HepG2 (cell line): ENCODE data around the gene CDCA5. TPM values are rescaled to one million over a fixed set of nuclear protein-coding genes. Genes with fewer than 3 reads are reported as not detected.

Source experiments
- ATM ChIP-seq: fragments of 450-650 bp; IDR thresholded peaks from 2 replicates; pipeline ENCODE4 v1.7.1; 2017; ENCODE audit warnings: mild to moderate bottlenecking, borderline replicate concordance
- BCL6 ChIP-seq: IDR thresholded peaks from 2 replicates; pipeline ENCODE4 v1.6.1; 2016; ENCODE audit warnings: missing genetic modification reagents, missing compliant biosample characterization
- CREM ChIP-seq, 2 experiments: sonication (generic) in 1 of 2; formaldehyde crosslinking in 1 of 2; IDR thresholded peaks; 2 replicates each; pipeline versions ENCODE4 v1.4.0 to v1.6.1; 2016 to 2020; ENCODE audit warnings: antibody characterized with exemption in 1 of 2, mild to moderate bottlenecking in 1 of 2, missing genetic modification reagents in 1 of 2
- CTCF ChIP-seq: sonication (generic); formaldehyde crosslinking; IDR thresholded peaks from 2 replicates; pipeline ENCODE4 v1.5.0; 2020; ENCODE audit warnings: mild to moderate bottlenecking, missing genetic modification reagents, moderate library complexity
- ETV5 ChIP-seq: IDR thresholded peaks from 2 replicates; pipeline ENCODE4 v1.6.1; 2018; ENCODE audit warnings: missing biosample characterization, missing genetic modification reagents, inconsistent platforms, borderline replicate concordance
- FOSL2 ChIP-seq: sonication (generic); formaldehyde crosslinking; IDR thresholded peaks from 2 replicates; pipeline ENCODE4 v1.4.0; 2020; ENCODE audit warnings: missing genetic modification reagents
- GPBP1L1 ChIP-seq: sonication (generic); formaldehyde crosslinking; IDR thresholded peaks from 2 replicates; pipeline ENCODE4 v1.5.0; 2020; ENCODE audit warnings: mild to moderate bottlenecking, missing genetic modification reagents
- HDAC2 ChIP-seq: sonication (generic); formaldehyde crosslinking; IDR thresholded peaks from 2 replicates; pipeline ENCODE4 v1.4.0; 2020; ENCODE audit warnings: missing genetic modification reagents
- HNRNPUL1 ChIP-seq: fragments of 200-400 bp; formaldehyde crosslinking; IDR thresholded peaks from 2 replicates; pipeline ENCODE4 v1.6.1; 2017; ENCODE audit warnings: low read depth, mild to moderate bottlenecking, low read length, moderate library complexity
- LCORL ChIP-seq, 2 experiments: fragments of 450-650 bp in 1 of 2; sonication (generic) in 1 of 2; formaldehyde crosslinking in 1 of 2; IDR thresholded peaks; 2 replicates each; pipeline versions ENCODE4 v1.5.0 to v1.6.1; 2017 to 2020; ENCODE audit warnings: antibody characterized with exemption in 1 of 2, missing genetic modification reagents in 1 of 2
- NFKB2 ChIP-seq: sonication (generic); formaldehyde crosslinking; IDR thresholded peaks from 2 replicates; pipeline ENCODE4 v1.4.0; 2020; ENCODE audit warnings: missing genetic modification reagents, borderline replicate concordance
- RAD21 ChIP-seq: fragments of 450-650 bp; formaldehyde crosslinking; IDR thresholded peaks from 2 replicates; pipeline ENCODE4 v1.5.0; 2020; ENCODE audit warnings: mild to moderate bottlenecking
- SNRNP70 ChIP-seq: fragments of 200-400 bp; formaldehyde crosslinking; IDR thresholded peaks from 2 replicates; pipeline ENCODE4 v1.6.1; 2017; ENCODE audit warnings: mild to moderate bottlenecking, low read depth, low read length, moderate library complexity
- TCF7 ChIP-seq: sonication (generic); IDR thresholded peaks from 2 replicates; pipeline ENCODE4 v1.6.1; 2016; ENCODE audit warnings: antibody characterized with exemption, low read depth
- ZBTB1 ChIP-seq: sonication (generic); formaldehyde crosslinking; IDR thresholded peaks from 2 replicates; pipeline ENCODE4 v1.4.0; 2020; ENCODE audit warnings: missing genetic modification reagents, borderline replicate concordance
- ZBTB38 ChIP-seq: sonication (generic); formaldehyde crosslinking; IDR thresholded peaks from 2 replicates; pipeline ENCODE4 v1.5.1; 2020; ENCODE audit warnings: mild to moderate bottlenecking, missing genetic modification reagents
- ZBTB39 ChIP-seq: sonication (generic); formaldehyde crosslinking; IDR thresholded peaks from 2 replicates; pipeline ENCODE4 v1.5.0; 2020; ENCODE audit warnings: missing genetic modification reagents
- ZNF232 ChIP-seq: sonication (generic); formaldehyde crosslinking; IDR thresholded peaks from 2 replicates; pipeline ENCODE4 v1.4.0; 2020; ENCODE audit warnings: missing genetic modification reagents, borderline replicate concordance
- ZNF567 ChIP-seq: sonication (generic); formaldehyde crosslinking; IDR thresholded peaks from 2 replicates; pipeline ENCODE4 v1.8.1; 2023; ENCODE audit warnings: mild to moderate bottlenecking, missing genetic modification reagents, borderline replicate concordance
- ZNF580 ChIP-seq: IDR thresholded peaks from 2 replicates; pipeline ENCODE4 v1.6.1; 2016; ENCODE audit warnings: low read depth, borderline replicate concordance
- ZNF775 ChIP-seq: sonication (generic); formaldehyde crosslinking; IDR thresholded peaks from 2 replicates; pipeline ENCODE4 v1.4.0; 2020; ENCODE audit warnings: missing genetic modification reagents, mild to moderate bottlenecking, moderate library complexity, borderline replicate concordance
- ZSCAN5A ChIP-seq: sonication (generic); formaldehyde crosslinking; IDR thresholded peaks from 2 replicates; pipeline ENCODE4 v1.8.0; 2022; ENCODE audit warnings: mild to moderate bottlenecking, missing genetic modification reagents, borderline replicate concordance
- polyA plus RNA-seq, 8 experiments: library from polyadenylated mRNA; depleted of rRNA in 3 of 8; stranded (reverse) in 7 of 8; unstranded in 1 of 8; fragments of >200 nt; fragmentation: Illumina TruSeq in 4 of 8; extraction: Trizol in 4 of 8; gene quantifications; 2 replicates each; pipeline versions ENCODE4 v1.2.1 to v1.2.3, GENCODE V29; 2011 to 2016; ENCODE audit warnings: low read depth in 4 of 8, missing spikeins in 1 of 8, mixed read lengths in 1 of 8; ENCODE audit not compliant: insufficient read depth in 1 of 8
- total RNA-seq, 5 experiments: library from RNA; depleted of rRNA; stranded (reverse); fragments of >200 nt; fragmentation: Illumina TruSeq; extraction: Trizol; gene quantifications; 2 replicates each; pipeline ENCODE4 v1.2.3, GENCODE V29; 2016; ENCODE audit warnings: low read depth in 1 of 5

Gene CDCA5
- total and polyA plus RNA-seq, 2 of the 13 experiments (the other 11 are each of a cell fraction or from before 2014, with no cell fraction given) = 13.5 to 50.6 TPM

- TF ChIP-seq ZBTB39 (CRISPR knock-in tag) = no peak
- TF ChIP-seq LCORL (IDR thresholded peaks at IDR 0.05) = no peak
- TF ChIP-seq LCORL (CRISPR knock-in tag; IDR thresholded peaks at IDR 0.05) = peak; percentile 91; the same call in 1 of the 2 replicates
- TF ChIP-seq HNRNPUL1 = no peak
- TF ChIP-seq FOSL2 (CRISPR knock-in tag) = peak; percentile 42; the same call in 1 of the 2 replicates
- TF ChIP-seq RAD21 (CRISPR knock-in tag) = peak; percentile 44
- peak; percentile 70; the same call in 1 of the 2 replicates for TF ChIP-seq NFKB2 (CRISPR knock-in tag)
- TF ChIP-seq ZBTB1 (CRISPR knock-in tag) = no peak
- TF ChIP-seq ZNF232 (CRISPR knock-in tag) = 0 out of 2 replicates have a peak, but pooled peaks have one; percentile 24
- no peak for TF ChIP-seq ZNF567
- peak; percentile 51 for TF ChIP-seq CREM (IDR thresholded peaks at IDR 0.05)
- no peak for TF ChIP-seq CREM (CRISPR knock-in tag; IDR thresholded peaks at IDR 0.05)
- TF ChIP-seq HDAC2 (CRISPR knock-in tag) = peak; percentile 46; the same call in 1 of the 2 replicates
- TF ChIP-seq ATM = no peak
- no peak for TF ChIP-seq SNRNP70
- TF ChIP-seq ZNF580 (CRISPR knock-in tag) = no peak
- TF ChIP-seq ZBTB38 (CRISPR knock-in tag) = peak; percentile 26
- TF ChIP-seq ZSCAN5A (CRISPR knock-in tag) = peak; percentile 64; the same call in 1 of the 2 replicates
- TF ChIP-seq TCF7 = no peak
- TF ChIP-seq CTCF (CRISPR knock-in tag) = peak; percentile 10; the same call in 1 of the 2 replicates
- no peak for TF ChIP-seq ZNF775 (CRISPR knock-in tag)
- peak; percentile 48 for TF ChIP-seq BCL6 (CRISPR knock-in tag)
- peak; percentile 21; the same call in 1 of the 2 replicates for TF ChIP-seq ETV5 (CRISPR knock-in tag)
- no peak for TF ChIP-seq GPBP1L1 (CRISPR knock-in tag)
These were observed 42.8 kb downstream of the CDCA5 start, which contains the start of gene SAC3D1 (continued) for GRCh38 chr11:65040847-65041622.
